ENCODE data around the gene PGF. TPM values are rescaled to one million over a fixed set of nuclear protein-coding genes. Genes with fewer than 3 reads are reported as not detected.
A peak's percentile ranks its signal among the peaks of the same experiment; 100 is the strongest.

The PGF gene
- total RNA-seq, 2 experiments from 2014 or later: 0.28 TPM; not detected in 1

GRCh38 chr14:74983343-74983742 lies 27.9 kb upstream of the PGF start:
- no peaks in the 10 kb centered on the region for H3K9me3 Mint-ChIP-seq
- DNase-seq: no peak
- H3K36me3 Mint-ChIP-seq: no peaks in the 10 kb centered on the region
- no peak overlapping the region for H3K27ac Mint-ChIP-seq
- H3K27me3 Mint-ChIP-seq: peaks cover 6% of the 10 kb centered on the region
- H3K4me1 Mint-ChIP-seq: no peaks in the 10 kb centered on the region
- no peak for ATAC-seq (ENCODE audit: low read depth)
- H3K4me3 Mint-ChIP-seq: no peak overlapping the region
- POLR2A ChIA-PET: no interaction called here

DNA sequence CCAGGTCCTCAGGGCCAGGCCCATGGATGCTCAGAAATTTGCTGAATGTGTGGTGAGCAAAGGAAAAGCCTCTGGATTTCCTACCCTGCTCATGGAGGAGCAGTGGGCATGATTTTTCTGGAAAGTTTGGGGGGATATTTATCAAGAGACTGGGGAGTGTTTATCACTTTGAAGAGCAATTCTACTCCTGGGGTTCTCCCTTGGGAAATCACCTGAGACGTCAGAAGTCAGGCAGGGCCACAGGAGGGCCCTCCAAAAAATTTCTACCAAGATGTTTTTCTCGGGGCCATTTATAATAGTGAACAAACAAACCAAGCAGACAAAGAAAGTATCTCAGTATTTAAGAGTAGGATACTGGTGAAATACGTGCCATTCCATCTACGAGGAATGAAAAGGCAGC lies 27.3 kb upstream of the PGF start:
- POLR2A ChIA-PET: no interaction called here
- H3K9me3 Mint-ChIP-seq: no peaks in the 10 kb centered on the region

DNA sequence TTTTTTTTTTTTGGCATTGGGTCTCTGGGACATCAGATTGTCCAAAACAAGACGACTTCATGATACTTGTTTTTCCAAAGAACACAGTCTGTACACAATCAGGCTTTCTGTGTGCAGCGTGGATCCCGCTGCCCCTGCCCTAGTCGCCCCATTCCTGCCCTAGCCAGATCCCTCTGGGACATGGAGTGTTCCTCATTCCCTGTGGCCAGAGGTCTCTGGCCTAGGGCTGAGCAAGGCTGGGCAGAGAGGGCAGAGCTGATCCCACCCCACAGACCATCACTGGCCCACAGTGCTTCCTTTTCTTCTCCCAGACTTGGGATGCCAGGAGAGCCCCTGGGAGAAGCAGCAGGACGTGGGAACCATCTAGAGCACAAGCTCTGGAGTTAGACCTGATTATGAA lies 26.4 kb upstream of the PGF start:
- DNase-seq: no peak
- Mint-ChIP-seq H3K4me1 (no peaks in the 10 kb centered on the region), H3K27ac (no peak overlapping the region), H3K27me3 (peaks cover 6% of the 10 kb centered on the region), H3K4me3 (no peak overlapping the region), H3K36me3 (no peaks in the 10 kb centered on the region), H3K9me3 (no peaks in the 10 kb centered on the region)
- POLR2A ChIA-PET: no interaction called here
- no peak for ATAC-seq (ENCODE audit: low read depth)

More for the DNA sequence above, 27.3 kb upstream of the PGF start:
- Mint-ChIP-seq H3K4me1 (no peaks in the 10 kb centered on the region), H3K4me3 (no peak overlapping the region), H3K27ac (no peak overlapping the region), H3K27me3 (peaks cover 6% of the 10 kb centered on the region), H3K36me3 (no peaks in the 10 kb centered on the region)
- no peak for DNase-seq
- no peak for ATAC-seq (ENCODE audit: low read depth)

DNA sequence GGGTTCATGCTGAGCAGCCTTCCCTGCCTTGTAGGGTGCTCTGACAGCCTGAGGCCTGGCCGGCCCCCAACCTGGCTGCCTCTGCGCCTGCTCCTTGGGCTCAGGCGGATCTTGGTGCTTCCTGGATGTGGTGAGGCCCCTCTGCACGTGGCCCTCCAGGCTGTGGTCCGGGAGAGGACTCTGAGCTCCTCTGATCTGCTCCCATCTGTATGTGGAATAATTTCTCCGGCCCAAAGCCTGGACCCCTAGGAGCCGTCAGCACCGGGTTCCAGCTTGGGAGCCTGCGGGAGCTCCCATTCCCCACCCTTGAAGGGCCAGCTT lies 26.0 kb upstream of the PGF start:
- Mint-ChIP-seq H3K9me3 (no peaks in the 10 kb centered on the region), H3K27ac (no peak overlapping the region), H3K4me1 (no peaks in the 10 kb centered on the region), H3K4me3 (no peak overlapping the region), H3K27me3 (peaks cover 6% of the 10 kb centered on the region), H3K36me3 (no peaks in the 10 kb centered on the region)
- POLR2A ChIA-PET: no interaction called here
- ATAC-seq (ENCODE audit: low read depth) (no peak), DNase-seq (no peak)

GRCh38 chr14:74980731-74981461 lies 25.5 kb upstream of the PGF start:
- ATAC-seq (ENCODE audit: low read depth) (no peak), DNase-seq (no peak)
- H3K4me1 Mint-ChIP-seq: no peaks in the 10 kb centered on the region
- H3K36me3 Mint-ChIP-seq: no peaks in the 10 kb centered on the region
- no peaks in the 10 kb centered on the region for H3K9me3 Mint-ChIP-seq
- no peak overlapping the region for H3K4me3 Mint-ChIP-seq
- H3K27ac Mint-ChIP-seq: peak overlapping the region; percentile 20
- POLR2A ChIA-PET: interaction anchor here (1.4 kb wide), 1 partner anchor 17 kb away, joined by 3 read pairs; no protein-coding TSS in a partner anchor
- peaks cover 6% of the 10 kb centered on the region for H3K27me3 Mint-ChIP-seq

DNA sequence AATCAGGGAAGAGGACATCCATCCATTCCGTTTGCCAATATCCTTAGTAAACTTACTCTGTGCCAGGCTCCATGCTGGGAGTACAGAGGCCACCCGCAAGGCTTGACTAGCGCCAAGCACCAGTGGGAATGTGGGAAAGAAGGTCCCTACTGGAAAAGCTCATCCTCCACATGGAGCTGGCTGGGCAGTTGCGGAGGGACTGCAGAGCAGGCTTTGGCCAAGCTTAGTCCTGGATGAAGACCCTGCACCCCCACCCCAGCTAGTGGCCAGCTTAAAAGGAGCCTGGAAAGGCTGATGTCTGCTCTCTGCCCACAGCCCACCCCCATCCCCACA lies 25.0 kb upstream of the PGF start:
- Mint-ChIP-seq H3K27ac (no peak overlapping the region), H3K27me3 (peaks cover 6% of the 10 kb centered on the region), H3K9me3 (no peaks in the 10 kb centered on the region), H3K4me3 (no peak overlapping the region), H3K36me3 (no peaks in the 10 kb centered on the region), H3K4me1 (no peaks in the 10 kb centered on the region)
- POLR2A ChIA-PET: interaction anchor here (1.4 kb wide), 1 partner anchor 16 kb away, joined by 3 read pairs; no protein-coding TSS in a partner anchor
- ATAC-seq (ENCODE audit: low read depth): no peak
- no peak for DNase-seq

DNA sequence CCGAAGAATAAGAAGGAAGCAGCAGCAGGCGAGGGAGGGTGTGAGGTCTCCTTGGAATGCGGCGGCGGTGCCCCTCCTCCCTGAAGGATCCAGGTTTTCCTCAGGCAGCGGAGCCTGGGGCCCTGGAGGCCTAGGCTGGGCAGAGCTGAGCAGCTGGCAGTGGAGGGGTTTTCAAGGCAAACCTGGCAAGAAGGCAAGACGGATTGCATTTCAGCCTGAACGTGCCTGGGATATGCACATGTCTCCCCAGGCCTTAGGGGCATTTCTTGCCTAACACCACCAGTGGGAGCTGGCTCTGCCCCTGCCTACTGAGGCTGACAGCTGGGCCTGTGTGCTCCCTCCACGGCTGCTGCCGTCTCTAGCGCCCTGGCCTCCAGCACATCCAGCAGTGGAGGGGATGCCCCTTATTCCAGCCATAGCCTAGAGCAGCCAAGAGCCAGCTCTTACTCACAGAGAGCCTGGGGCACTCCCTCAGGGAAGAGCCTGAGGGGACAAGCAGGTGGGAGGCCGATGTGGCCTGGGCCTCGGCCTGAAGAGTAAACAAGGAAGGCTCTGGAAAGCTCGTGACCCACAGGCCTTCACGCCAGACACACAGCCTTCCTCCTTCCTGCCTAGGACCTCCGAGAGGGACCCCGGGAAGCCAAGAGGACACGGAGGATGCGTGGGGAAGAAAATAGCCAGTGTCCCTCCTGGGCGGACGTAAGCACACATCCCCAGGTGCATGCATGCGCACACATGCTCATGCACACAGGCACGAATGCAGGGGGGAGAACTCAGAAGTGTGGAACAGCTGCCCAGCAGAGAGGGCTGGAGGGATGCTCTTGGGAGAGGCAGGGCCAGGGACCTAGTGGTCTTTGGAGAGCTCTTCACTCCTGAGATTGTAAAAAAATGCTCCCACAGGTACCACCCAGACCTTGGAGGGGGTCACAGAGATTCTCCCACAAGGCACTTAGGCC lies 24.3 kb upstream of the PGF start:
- Mint-ChIP-seq H3K27ac (no peak overlapping the region), H3K4me3 (no peak overlapping the region), H3K27me3 (peaks cover 6% of the 10 kb centered on the region), H3K4me1 (no peaks in the 10 kb centered on the region), H3K36me3 (no peaks in the 10 kb centered on the region), H3K9me3 (no peaks in the 10 kb centered on the region)
- DNase-seq (no peak), ATAC-seq (ENCODE audit: low read depth) (no peak)
- POLR2A ChIA-PET: interaction anchor here (1.4 kb wide), 1 partner anchor 16 kb away, joined by 3 read pairs; no protein-coding TSS in a partner anchor

DNA sequence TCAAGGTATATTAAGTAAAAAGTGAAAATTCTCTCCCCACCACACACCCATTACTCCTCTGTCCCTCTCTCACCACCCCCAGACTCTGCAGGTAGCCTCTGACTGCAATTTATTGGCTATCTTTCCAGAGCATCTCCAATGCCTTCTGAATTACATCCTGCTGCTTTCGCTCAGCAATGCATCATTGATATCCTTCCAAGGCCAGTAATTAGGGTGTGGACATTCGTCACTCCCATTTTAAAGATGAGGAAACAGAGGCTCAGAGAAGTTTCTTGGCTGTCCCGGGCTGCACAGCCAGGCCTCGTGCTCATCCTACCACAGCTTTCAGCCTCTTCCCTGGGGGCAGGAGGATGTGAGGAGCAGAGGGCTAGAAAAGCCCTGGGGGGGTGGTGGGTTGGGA lies 23.6 kb upstream of the PGF start:
- Mint-ChIP-seq H3K9me3 (no peaks in the 10 kb centered on the region), H3K27me3 (peaks cover 6% of the 10 kb centered on the region), H3K36me3 (no peaks in the 10 kb centered on the region), H3K4me3 (no peak overlapping the region), H3K27ac (no peak overlapping the region), H3K4me1 (peaks cover 2% of the 10 kb centered on the region)
- DNase-seq: no peak
- POLR2A ChIA-PET: interaction anchor here (1.4 kb wide), 1 partner anchor 15 kb away, joined by 3 read pairs; no protein-coding TSS in a partner anchor
- ATAC-seq (ENCODE audit: low read depth): no peak

DNA sequence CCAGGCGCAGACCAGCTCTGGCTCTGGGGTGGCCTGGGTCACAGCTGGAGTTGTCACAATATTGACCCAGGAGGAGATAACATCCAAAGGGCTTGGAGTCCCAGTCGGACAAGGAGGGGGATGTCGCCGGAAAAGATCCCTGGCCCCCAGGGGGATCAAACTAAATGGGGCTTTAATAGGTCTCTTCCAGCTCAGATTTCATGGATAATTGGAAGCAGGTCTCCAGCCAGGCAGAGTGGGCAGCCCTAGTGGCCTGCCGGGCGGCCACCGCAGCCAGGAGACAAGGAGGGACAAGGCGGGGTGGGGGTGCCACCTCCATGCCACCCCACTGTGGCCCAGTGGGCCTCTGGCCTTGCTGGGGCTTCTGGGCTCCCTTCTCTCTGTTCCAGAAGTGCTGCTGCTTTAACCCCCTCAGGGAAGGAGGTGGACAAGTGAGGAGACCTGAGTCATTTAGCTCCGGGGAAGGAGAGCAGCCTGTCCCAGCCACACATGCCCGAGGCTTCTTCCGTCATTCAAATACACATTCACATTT lies 23.1 kb upstream of the PGF start:
- no peaks in the 10 kb centered on the region for H3K9me3 Mint-ChIP-seq
- H3K4me3 Mint-ChIP-seq: no peak overlapping the region
- H3K27ac Mint-ChIP-seq: no peak overlapping the region
- DNase-seq (no peak), ATAC-seq (ENCODE audit: low read depth) (no peak)
- peaks cover 5% of the 10 kb centered on the region for H3K4me1 Mint-ChIP-seq
- POLR2A ChIA-PET: no interaction called here
- peaks cover 6% of the 10 kb centered on the region for H3K27me3 Mint-ChIP-seq
- no peaks in the 10 kb centered on the region for H3K36me3 Mint-ChIP-seq

- DNase-seq: no peak
- POLR2A ChIA-PET: no interaction called here
- H3K4me1 Mint-ChIP-seq: peaks cover 5% of the 10 kb centered on the region
- no peaks in the 10 kb centered on the region for H3K9me3 Mint-ChIP-seq
- peaks cover 6% of the 10 kb centered on the region for H3K27me3 Mint-ChIP-seq
- ATAC-seq (ENCODE audit: low read depth): no peak
- no peak overlapping the region for H3K27ac Mint-ChIP-seq
- no peak overlapping the region for H3K4me3 Mint-ChIP-seq
- no peaks in the 10 kb centered on the region for H3K36me3 Mint-ChIP-seq
Observed at GRCh38 chr14:74977901-74978385, 22.5 kb upstream of the PGF start.

- Mint-ChIP-seq H3K4me1 (peaks cover 9% of the 10 kb centered on the region), H3K27ac (no peak overlapping the region), H3K36me3 (no peaks in the 10 kb centered on the region), H3K9me3 (no peaks in the 10 kb centered on the region), H3K4me3 (no peak overlapping the region), H3K27me3 (peaks cover 1% of the 10 kb centered on the region)
- DNase-seq (no peak), ATAC-seq (ENCODE audit: low read depth) (no peak)
- POLR2A ChIA-PET: no interaction called here
Observed at GRCh38 chr14:74977164-74977900, 21.9 kb upstream of the PGF start.

DNA sequence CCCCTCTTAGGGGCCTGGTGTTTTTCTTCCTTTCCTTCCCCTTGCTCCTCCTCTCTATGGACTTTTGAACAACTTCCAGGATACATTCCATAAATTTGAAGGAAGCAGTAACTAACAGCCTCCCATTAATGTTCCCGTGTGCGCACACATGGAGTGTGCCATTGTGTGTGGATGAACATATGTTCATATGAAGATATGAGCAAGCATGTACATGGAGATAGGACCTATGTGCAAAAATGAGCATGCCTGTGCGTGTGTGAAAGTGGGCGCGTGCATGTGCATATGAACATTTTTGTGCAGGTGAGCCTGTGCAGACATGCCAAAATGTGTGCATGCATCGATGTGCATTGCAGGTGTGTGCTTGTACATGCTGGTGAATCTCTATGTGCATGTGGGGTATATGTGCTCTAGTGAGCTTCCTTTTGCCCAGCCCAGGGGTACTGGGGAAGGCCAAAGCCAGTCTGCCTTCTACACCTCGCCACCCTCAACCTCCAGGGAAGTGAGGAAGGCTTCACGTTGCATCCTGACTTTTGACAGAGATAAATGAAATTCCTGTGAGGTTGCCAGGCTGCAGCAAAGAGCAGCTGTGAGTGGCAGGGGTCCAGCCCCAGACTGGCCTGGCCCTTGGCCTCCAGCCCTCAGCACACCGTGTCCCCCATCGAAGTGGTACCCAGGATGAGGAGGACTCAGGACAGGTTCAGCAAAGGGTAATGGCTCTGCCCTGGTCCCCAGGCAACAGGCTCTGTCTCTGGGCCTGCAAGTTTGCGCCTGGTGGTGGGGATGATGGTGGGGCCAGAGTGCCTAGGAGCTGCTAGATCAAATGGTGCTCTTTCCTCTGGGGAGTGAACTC lies 21.1 kb upstream of the PGF start:
- peaks cover 2% of the 10 kb centered on the region for H3K27me3 Mint-ChIP-seq
- peak overlapping the region; percentile 26 for H3K27ac Mint-ChIP-seq
- ATAC-seq (ENCODE audit: low read depth) (no peak), DNase-seq (no peak)
- H3K4me3 Mint-ChIP-seq: no peak overlapping the region
- H3K4me1 Mint-ChIP-seq: peaks cover 9% of the 10 kb centered on the region
- POLR2A ChIA-PET: interaction anchor here (1.4 kb wide), 1 partner anchor 150 kb away, joined by 4 read pairs; the partner anchor contains the start of gene NEK9
- H3K9me3 Mint-ChIP-seq: no peaks in the 10 kb centered on the region
- no peaks in the 10 kb centered on the region for H3K36me3 Mint-ChIP-seq
